Gastroesophageal sphincter (tissue), 3 donors: ENCODE results near the gene COX4I1.
A peak's percentile ranks its signal among the peaks of the same experiment; 100 is the strongest.

Experiments
- CTCF ChIP-seq, 4 experiments: fragments of 200-600 bp in 2 of 4; fragments of 450-650 bp in 2 of 4; sonication (generic) in 1 of 4; IDR thresholded peaks; one replicate each; pipeline ENCODE4 v1.5.1; 2017 to 2019; ENCODE audit warnings: antibody characterized with exemption in 4 of 4, mild to moderate bottlenecking in 2 of 4, moderate library complexity in 2 of 4
- POLR2A ChIP-seq, 2 donors: fragments of 450-650 bp; IDR thresholded peaks; one replicate each; pipeline ENCODE4 v1.6.1; 2017; ENCODE audit warnings: antibody characterized with exemption in 2 of 2, mild to moderate bottlenecking in 2 of 2, moderate library complexity in 1 of 2

GRCh38 chr16:85759631-85760419 is 39.7 kb upstream of the COX4I1 start:
- TF ChIP-seq POLR2A (IDR thresholded peaks at IDR 0.05) = no peak
- peak in 1 of 4 experiments; percentile 30 for TF ChIP-seq CTCF (IDR thresholded peaks at IDR 0.05)
